Globus pallidus (tissue), 1 donor: Measurements from ENCODE around the gene GALR2.
"Not testable (repeated sequence)": the region's sequence is repeated elsewhere in the genome, so short reads cannot be mapped to it uniquely, and the experiment has no call there.

Experiments
- DNase-seq: peaks from one replicate; pipeline ENCODE4 v3.0.0-alpha.2; 2015; ENCODE audit warnings: low spot score

GALR2 gene

GRCh38 chr17:76074390-76075363 is at the start of gene GALR2:
Gene GALR2 (plus strand): TSS chr17:76074781. CDS start chr17:76074884, 103 bp downstream.
- no peak for DNase-seq

- DNase-seq = no peak
These were observed 49.3 kb upstream of the GALR2 start for GRCh38 chr17:76025294-76025693.

GRCh38 chr17:76026714-76027158 is 47.8 kb upstream of the GALR2 start:
- DNase-seq = no peak

GRCh38 chr17:76027159-76027839 is 47.3 kb upstream of the GALR2 start, which contains the start of gene EVPL:
Gene EVPL (minus strand): TSS chr17:76027306. CDS start chr17:76027198, 108 bp downstream.
- no peak for DNase-seq

GRCh38 chr17:76032073-76032779 is 42.4 kb upstream of the GALR2 start:
- no peak for DNase-seq

- DNase-seq = no peak
These were observed 41.8 kb upstream of the GALR2 start for GRCh38 chr17:76032780-76033108.

- DNase-seq = no peak
These were observed 41.4 kb upstream of the GALR2 start for GRCh38 chr17:76033139-76033538.

- DNase-seq = no peak
These were observed 39.9 kb upstream of the GALR2 start for GRCh38 chr17:76034428-76035350.

- DNase-seq = no peak
These were observed 37.9 kb upstream of the GALR2 start for GRCh38 chr17:76036497-76037261.

GRCh38 chr17:76038050-76038449 is 36.5 kb upstream of the GALR2 start:
- no peak for DNase-seq

GRCh38 chr17:76039121-76039520 is 35.5 kb upstream of the GALR2 start:
- DNase-seq = no peak

GRCh38 chr17:76040376-76040775 is 34.2 kb upstream of the GALR2 start:
- no peak for DNase-seq

- not testable (repeated sequence) for DNase-seq
These were observed 31.7 kb upstream of the GALR2 start for GRCh38 chr17:76042868-76043267.

GRCh38 chr17:76044475-76045007 is 30.0 kb upstream of the GALR2 start:
- DNase-seq = not testable (repeated sequence)

GRCh38 chr17:76046064-76046463 is 28.5 kb upstream of the GALR2 start:
- DNase-seq = no peak

- no peak for DNase-seq
These were observed 26.5 kb upstream of the GALR2 start for GRCh38 chr17:76048025-76048605.

GRCh38 chr17:76048711-76049110 is 25.9 kb upstream of the GALR2 start:
- no peak for DNase-seq

GRCh38 chr17:76049239-76049638 is 25.3 kb upstream of the GALR2 start:
- DNase-seq = no peak

- DNase-seq = no peak
These were observed 24.6 kb upstream of the GALR2 start for GRCh38 chr17:76049836-76050537.
